GM21576 (cell line): ENCODE results near the gene EIF4E2.

Experiments used
- ATAC-seq: cut with Tn5 transposase; IDR thresholded peaks from one replicate; pipeline ENCODE4 v1.9.1; 2021; ENCODE audit warnings: mild to moderate bottlenecking, moderate library complexity; ENCODE audit not compliant: unreplicated experiment

EIF4E2 gene

DNA sequence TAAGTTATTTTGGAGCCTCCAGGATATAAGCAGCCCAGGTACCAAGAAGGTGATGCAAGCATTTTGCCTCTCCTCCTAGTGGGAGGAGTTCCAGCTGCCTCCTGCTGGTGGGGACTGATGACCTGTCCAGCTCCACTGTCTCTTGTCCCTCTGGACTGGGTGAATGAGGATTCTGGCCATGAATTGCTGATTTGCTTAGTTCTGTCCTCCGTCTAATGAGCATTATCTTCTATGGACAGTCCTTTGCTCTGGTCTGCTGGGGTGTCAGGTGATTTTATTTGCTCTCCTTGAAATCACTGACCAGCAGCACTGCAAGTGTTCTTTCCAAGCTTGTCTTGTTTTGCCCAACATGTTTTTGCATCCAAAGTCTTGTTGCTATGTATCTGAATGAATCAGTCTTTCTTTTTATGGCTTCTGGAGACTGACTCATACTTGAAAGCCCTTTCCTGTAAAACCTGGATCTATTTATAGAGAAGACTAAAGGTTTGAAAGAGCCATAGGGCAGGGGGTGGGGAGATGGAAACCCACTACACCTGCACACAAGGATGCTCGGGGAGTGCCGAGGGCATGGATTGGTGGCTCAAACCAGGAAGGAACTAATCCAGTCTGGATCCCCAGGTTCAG, 42.4 kb downstream of the EIF4E2 start:
- ATAC-seq = no peak

DNA sequence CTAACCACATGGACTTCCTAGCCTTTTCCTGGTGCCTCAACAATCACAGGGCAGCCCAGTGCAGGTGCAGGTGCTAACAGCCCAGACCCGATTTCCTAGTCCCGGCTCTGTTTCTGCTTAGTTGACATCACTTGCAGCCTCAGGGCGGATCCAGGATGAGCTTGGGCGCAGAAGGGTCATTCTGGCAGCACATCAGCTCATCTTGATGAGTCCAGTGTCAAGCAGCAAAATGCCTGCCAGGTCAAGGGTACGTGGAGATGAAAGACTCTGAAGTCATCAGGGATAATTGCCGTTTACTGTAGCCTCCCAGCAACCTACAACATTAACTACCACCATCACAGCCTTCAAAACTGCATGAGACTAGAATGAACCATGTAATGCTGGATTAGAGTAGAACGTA, 43.5 kb downstream of the EIF4E2 start:
- no peak for ATAC-seq

DNA sequence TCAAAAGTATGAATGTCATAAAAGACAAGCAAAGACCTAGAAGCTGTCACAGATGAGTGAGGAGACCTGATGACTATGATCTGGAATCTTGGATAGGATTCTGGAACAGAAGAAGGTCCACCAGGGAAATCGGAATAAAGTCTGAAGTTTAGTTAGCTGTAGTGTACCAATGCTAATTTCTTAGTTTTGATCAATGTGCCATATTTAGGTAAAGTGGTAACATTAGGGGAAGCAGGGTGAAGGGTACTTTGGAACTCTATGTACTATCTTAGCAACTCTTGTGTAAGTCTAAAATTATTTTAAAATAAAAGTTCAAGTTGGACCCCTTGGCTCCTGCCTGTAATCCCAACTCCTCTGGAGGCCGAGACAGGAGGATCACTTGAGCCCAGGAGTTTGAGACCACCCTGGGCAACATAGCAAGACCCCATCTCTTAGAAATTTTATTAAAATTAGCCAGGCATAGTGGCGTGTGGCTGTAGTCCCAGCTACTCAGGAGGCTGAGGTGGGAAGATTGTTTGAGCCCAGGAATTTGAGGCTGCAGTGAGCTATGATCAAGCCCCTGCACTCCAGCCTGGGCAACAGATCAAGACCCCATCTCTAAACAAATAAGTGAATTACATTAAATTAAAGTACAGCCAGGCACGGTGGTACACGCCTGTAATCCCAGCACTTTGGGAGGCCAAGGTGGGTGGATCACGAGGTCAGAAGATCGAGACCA, 47.0 kb downstream of the EIF4E2 start:
- ATAC-seq = no peak

DNA sequence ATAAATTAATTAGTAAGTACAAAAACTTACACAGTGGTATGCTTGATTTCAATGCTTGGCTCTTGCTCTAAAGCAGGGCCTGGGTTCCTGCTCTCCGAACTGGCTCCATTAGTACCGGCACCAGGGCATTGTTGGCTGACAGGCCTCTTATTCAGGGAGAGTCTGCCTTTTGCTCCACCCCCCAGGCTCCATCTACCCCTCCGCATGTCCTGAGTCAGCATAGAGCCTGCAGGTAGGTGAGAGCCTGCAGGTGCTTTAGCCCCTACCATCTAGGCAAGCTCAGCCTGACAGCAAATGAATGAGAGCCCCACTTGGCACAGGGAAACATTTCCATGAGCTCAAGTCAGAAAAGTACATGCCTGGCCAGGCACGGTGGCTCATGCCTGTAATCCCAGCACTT, 47.8 kb downstream of the EIF4E2 start:
- no peak for ATAC-seq

DNA sequence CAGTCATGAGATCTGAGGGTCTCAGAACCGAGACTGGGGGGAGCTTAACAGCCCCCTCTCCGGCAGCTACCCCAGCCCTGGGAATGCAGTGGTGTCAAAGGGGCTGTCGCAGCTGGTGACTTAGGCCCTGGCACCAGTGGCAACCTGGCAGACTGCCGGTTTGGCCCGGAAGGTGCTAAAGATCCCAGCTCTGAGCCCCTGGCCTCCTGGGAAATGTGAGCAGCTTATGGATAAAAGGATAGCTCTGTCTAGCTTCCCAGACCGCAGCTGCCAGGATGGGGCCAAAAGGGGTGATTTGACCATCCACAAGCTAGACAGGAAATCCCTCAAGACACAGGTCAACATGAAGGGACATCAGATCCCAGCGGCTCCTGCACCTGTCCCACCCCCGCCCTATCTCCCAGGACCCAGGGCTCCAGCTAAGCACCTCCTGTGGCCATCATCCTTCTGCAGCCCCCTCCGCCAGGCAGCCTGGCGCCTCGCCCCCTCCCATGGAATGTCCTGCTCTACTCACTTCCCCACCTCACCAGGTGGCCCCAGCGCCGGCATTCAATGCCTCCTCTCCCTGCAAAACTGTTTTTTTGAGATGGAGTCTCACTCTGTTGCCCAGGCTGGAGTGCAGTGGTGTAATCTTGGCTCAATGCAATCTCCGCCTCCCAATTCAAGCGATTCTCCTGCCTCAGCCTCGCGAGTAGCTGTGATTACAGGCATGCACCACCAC, 49.7 kb downstream of the EIF4E2 start:
- no peak for ATAC-seq

DNA sequence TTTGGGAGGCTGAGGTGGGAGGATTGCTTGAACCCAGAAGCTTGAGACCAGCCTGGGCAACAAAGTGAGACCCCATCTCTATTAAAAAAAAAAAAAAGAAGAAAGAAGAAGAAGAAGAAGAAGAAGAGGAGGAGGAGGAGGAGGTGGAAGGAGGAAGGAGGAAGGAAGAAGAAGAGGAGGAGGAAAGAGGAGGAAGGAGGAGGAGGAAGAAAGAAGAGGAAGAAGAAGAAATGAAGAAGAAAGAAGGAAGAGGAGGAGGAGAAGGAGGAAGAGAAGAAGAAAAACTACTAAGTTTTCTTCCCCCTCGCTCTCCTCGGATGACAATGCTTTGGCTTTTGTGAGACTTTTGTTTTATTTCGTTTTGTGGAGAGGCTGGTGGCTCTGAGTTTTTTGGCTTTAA, 52.8 kb downstream of the EIF4E2 start:
- ATAC-seq = no peak

DNA sequence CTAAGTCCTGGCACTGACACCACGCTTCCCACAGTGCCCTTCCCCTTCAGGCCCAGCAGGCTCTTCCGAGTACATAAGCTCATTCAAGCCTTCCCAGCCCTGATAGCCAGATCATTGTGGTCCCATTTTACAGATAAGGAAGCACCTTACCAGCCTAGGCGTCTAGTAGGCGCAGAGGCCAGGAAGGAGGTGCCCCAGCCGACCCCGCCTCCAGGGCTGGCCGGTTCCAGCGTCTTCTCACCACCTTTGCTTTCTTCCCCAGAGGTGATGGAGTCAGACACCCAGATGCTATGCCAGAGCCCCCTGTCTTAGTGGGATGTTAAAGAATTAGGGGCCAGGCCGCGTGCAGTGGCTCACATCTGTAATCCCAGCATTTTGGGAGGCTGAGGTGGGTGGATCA, 54.0 kb downstream of the EIF4E2 start:
- ATAC-seq = no peak

DNA sequence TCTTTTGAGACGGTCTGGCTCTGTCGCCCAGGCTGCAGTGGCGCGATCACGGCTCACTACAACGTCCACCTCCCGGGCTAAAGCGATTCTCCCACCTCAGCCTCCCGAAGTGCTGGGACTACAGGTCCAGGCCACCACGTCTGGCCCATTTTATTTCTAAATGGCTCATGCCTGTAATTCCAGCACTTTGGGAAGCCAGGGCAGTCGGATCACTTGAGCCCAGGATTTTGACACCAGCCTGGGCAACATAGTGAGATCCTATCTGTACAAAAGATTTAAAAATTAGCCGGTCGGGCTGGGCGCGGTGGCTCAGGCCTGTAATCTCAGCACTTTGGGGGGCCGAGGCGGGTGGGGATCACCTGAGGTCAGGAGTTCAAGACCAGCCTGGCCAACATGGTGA, 56.5 kb downstream of the EIF4E2 start:
- ATAC-seq = no peak

DNA sequence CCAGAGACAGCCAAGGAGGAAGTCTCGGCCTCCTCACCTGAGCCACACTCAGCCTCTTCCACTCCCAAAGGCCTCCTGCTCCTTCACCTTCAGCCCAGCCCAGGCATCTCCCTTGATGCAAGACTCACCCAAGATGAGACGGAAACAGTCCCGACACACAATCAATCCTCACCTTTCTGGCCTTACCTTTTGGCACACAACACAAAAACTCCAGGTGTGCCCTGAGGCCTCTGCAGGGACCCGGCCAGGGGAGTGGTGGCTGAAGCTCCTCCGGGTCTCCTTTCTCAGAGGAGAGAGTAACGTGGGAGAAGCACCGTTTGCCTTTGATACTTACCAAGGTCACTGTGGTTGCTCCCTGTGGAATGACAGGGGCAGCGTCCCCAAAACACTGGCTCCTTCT, 59.1 kb downstream of the EIF4E2 start:
- ATAC-seq = no peak

DNA sequence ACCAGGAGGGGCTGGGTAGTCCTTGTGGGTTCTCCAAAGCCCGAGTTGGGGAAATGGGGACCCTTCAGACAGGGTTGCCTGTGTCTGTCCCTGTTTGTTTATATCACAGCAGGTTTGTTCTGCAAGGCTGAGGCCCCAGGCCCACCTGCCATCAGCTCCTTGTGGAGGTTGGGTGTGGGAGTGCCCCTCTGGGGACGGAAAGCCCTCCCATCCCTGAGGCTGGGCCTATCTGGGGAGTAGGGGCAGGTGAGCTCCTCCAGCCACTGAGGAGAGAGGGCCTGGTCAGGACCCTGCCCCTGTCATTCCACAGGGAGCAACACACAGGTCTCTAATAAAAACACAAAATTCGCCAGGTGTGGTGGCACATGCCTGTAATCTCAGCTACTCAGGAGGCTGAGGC, 59.6 kb downstream of the EIF4E2 start:
- no peak for ATAC-seq

DNA sequence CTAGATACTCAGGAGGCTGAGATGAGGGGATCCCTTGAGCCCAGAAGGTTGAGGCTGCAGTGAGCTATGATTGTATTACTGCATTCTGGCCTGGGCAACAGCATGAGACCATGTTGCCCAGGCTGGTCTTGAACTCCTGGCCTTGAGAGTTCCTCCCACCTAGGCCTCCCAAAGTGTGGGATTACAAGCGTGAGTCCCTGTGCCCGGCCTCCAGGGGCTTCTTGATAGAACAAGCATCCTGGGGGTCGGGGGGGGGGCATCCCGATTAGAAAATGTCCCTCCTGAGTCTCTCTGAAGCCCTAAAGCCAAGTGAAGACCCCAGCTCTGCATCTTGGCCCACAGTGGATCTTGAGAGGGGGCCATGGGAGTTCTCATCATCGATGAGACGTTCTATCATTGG, 60.6 kb downstream of the EIF4E2 start:
- ATAC-seq = no peak

DNA sequence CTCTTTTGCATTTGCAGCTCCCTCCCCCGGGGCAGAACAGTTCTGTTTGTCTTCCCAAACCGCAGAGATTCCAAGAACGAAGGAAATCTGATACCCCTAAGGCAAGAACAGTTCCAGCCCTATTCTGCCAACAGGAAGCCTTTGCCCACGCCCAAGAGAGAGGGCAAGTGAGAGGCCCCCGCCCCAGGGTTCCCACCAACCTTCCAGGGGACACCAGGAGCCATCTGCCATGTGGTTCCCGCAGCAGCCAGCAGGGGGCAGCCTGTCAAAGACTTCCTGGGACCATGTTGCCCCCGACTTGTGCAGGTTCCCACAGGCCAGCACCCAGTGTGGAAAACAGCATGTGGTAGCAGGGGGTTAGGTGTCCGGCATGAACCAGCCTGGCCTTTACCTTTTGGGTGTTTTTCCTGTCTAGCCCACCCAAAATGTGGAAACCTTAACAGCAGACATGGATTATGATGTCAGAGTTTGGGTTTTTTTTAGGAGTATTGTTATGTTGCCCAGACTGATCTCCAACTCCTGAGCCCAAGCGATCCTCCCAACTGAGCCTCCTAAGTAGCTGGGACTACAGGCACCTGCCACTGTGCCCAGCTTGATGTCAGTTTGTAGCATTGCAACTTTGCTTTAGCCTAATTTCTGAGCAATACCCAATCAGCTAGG, 61.2 kb downstream of the EIF4E2 start:
- no peak for ATAC-seq

DNA sequence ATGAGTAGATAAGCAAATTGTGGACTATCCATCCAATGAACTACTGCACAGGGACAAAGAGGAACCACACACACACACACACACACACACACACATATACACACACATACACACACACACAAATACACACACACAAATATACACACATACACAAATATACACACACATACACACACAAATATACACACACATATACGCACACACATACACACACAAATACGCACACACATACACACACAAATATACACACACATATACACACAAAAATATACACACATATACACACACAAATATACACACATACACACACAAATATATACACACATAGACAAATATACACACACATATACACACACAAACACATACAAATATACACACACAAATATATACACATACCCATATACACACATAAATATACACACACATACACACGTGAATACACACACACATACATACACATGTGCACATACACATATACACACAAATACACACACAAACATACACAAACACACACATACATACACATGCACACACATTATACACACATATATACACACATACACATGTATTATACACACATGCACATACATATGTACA, 63.1 kb downstream of the EIF4E2 start:
- no peak for ATAC-seq

DNA sequence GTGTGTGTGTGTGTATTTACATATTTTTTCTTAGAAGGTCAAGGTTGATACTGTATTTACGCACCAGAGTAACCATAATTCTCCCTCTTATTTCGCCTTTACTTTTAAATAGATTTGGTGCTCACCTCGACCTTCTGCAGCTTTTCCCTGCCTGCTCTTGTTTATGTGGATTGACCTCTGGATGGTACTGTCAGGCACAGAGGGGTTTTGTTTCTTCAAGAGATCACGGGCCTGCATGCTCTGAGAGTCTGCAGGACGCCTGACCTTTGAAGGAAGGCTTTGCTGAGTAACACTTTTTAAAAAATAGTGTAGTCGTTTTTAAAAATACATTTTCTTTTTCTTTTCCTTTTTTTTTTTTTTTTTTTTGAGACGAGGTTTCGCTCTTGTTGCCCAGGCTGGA, 64.8 kb downstream of the EIF4E2 start:
- no peak for ATAC-seq
